GM21360 (cell line): ENCODE data around the gene MIPEP.

ENCODE experiments used
- ATAC-seq: cut with Tn5 transposase; IDR thresholded peaks from one replicate; pipeline ENCODE4 v1.9.1; 2021; ENCODE audit warnings: mild to moderate bottlenecking, moderate library complexity; ENCODE audit not compliant: unreplicated experiment

Gene MIPEP

GRCh38 chr13:23855360-23855759 is 33.8 kb downstream of the MIPEP start:
- ATAC-seq, result no peak

GRCh38 chr13:23852351-23852750 is 36.8 kb downstream of the MIPEP start:
- ATAC-seq, result no peak

GRCh38 chr13:23851106-23851505 is 38.1 kb downstream of the MIPEP start:
- ATAC-seq, result no peak

- no peak for ATAC-seq
Measured at GRCh38 chr13:23850134-23850533, 39.1 kb downstream of the MIPEP start.

- ATAC-seq, result no peak
Measured at GRCh38 chr13:23849670-23850069, 39.5 kb downstream of the MIPEP start.

- no peak for ATAC-seq
Measured at GRCh38 chr13:23848646-23849141, 40.5 kb downstream of the MIPEP start.

GRCh38 chr13:23848019-23848418 is 41.2 kb downstream of the MIPEP start:
- no peak for ATAC-seq

GRCh38 chr13:23847497-23847896 is 41.7 kb downstream of the MIPEP start:
- no peak for ATAC-seq

- ATAC-seq, result no peak
Measured at GRCh38 chr13:23845105-23845725, 44.0 kb downstream of the MIPEP start.

- ATAC-seq, result no peak
Measured at GRCh38 chr13:23844132-23844531, 45.1 kb downstream of the MIPEP start.

- no peak for ATAC-seq
Measured at GRCh38 chr13:23843436-23843835, 45.8 kb downstream of the MIPEP start.

- ATAC-seq, result no peak
Measured at GRCh38 chr13:23842406-23842805, 46.8 kb downstream of the MIPEP start.

- ATAC-seq, result no peak
Measured at GRCh38 chr13:23833733-23834611, 55.2 kb downstream of the MIPEP start.

- ATAC-seq, result no peak
Measured at GRCh38 chr13:23828866-23829265, 60.3 kb downstream of the MIPEP start.

- ATAC-seq, result no peak
Measured at GRCh38 chr13:23828086-23828485, 61.1 kb downstream of the MIPEP start.

GRCh38 chr13:23825179-23825578 is 64.0 kb downstream of the MIPEP start:
- no peak for ATAC-seq

- no peak for ATAC-seq
Measured at GRCh38 chr13:23824371-23824770, 64.8 kb downstream of the MIPEP start.

- ATAC-seq, result no peak
Measured at GRCh38 chr13:23822252-23822824, 66.9 kb downstream of the MIPEP start.

GRCh38 chr13:23820530-23820929 is 68.7 kb downstream of the MIPEP start:
- no peak for ATAC-seq

GRCh38 chr13:23817830-23818229 is 71.4 kb downstream of the MIPEP start:
- ATAC-seq, result no peak

GRCh38 chr13:23817136-23817535 is 72.1 kb downstream of the MIPEP start:
- no peak for ATAC-seq

- no peak for ATAC-seq
Measured at GRCh38 chr13:23813635-23814034, 75.6 kb downstream of the MIPEP start.
